ENCODE measurements around the gene PLEKHB2. TPM values are rescaled to one million over a fixed set of nuclear protein-coding genes. Genes with fewer than 3 reads are reported as not detected.

Gene PLEKHB2
- total RNA-seq, 2 donors from 2014 or later = 40.1 to 42.0 TPM

DNA sequence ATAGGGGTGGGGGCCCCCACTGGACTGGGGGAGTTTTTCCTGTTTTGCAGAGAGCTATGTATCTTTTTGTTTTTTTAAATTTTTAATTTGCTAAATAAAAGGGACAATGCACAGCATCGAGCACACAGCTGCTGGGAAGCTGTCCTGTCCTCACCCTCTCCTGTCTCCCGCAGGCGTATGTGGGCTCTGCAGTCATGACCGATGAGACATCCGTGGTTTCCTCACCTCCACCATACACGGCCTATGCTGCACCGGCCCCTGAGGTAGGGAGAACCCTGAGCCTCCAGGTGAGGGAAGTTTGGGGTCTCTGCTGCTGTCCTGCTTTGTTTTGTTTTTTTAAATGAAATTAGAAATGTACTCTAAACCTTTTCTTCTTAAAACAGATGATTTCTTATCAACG is 27.6 kb downstream of the PLEKHB2 start:
- no peaks in the 10 kb centered on the region for H3K9me3 ChIP-seq
- TF ChIP-seq, protein P1, sequence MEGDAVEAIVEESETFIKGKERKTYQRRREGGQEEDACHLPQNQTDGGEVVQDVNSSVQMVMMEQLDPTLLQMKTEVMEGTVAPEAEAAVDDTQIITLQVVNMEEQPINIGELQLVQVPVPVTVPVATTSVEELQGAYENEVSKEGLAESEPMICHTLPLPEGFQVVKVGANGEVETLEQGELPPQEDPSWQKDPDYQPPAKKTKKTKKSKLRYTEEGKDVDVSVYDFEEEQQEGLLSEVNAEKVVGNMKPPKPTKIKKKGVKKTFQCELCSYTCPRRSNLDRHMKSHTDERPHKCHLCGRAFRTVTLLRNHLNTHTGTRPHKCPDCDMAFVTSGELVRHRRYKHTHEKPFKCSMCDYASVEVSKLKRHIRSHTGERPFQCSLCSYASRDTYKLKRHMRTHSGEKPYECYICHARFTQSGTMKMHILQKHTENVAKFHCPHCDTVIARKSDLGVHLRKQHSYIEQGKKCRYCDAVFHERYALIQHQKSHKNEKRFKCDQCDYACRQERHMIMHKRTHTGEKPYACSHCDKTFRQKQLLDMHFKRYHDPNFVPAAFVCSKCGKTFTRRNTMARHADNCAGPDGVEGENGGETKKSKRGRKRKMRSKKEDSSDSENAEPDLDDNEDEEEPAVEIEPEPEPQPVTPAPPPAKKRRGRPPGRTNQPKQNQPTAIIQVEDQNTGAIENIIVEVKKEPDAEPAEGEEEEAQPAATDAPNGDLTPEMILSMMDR (IDR thresholded peaks at IDR 0.05) = no peak
- no peak overlapping the region for H3K4me3 ChIP-seq
- no peak for DNase-seq (ENCODE audit: low spot score)
- no peak overlapping the region for H3K27ac ChIP-seq
- no peak for ATAC-seq (ENCODE audit: insufficient number of reproducible peaks, low FRiP score, low read depth)
- H3K4me1 ChIP-seq (ENCODE audit: control insufficient read depth in 1 of 2, low read depth in 2 of 2) = no peaks in the 10 kb centered on the region
- H3K27me3 ChIP-seq (replicated peaks; ENCODE audit: insufficient read depth) = no peaks in the 10 kb centered on the region
- H3K36me3 ChIP-seq = peaks cover 24% of the 10 kb centered on the region

- no peaks in the 10 kb centered on the region for H3K4me1 ChIP-seq (ENCODE audit: control insufficient read depth in 1 of 2, low read depth in 2 of 2)
- no peak for ATAC-seq (ENCODE audit: insufficient number of reproducible peaks, low FRiP score, low read depth)
Measured at GRCh38 chr2:131140581-131140980, 35.4 kb downstream of the PLEKHB2 start.

DNA sequence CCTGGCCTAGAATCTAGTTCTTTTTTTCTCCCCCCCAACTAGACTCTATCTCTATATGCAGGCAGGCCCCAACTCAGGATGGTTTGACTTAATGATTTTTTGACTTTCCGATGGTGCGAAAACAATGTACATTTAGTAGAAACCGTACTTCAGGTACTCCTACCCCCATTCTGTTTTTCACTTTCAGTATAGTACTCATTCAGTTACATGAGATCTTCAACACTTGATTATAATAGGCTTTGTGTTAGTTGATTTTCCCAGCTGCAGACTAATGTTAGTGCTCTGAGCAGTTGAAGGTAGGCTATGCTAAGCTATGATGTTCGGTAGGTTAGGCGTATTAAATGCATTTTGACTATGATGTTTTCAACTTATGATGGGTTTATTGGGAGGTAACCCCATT is 37.7 kb downstream of the PLEKHB2 start:
- ATAC-seq (ENCODE audit: insufficient number of reproducible peaks, low FRiP score, low read depth) = no peak
- Histone ChIP-seq H3K36me3 (peaks cover 23% of the 10 kb centered on the region), H3K9me3 (no peaks in the 10 kb centered on the region), H3K27ac (no peak overlapping the region), H3K4me3 (no peak overlapping the region), H3K4me1 (ENCODE audit: control insufficient read depth in 1 of 2, low read depth in 2 of 2) (no peaks in the 10 kb centered on the region), H3K27me3 (replicated peaks; ENCODE audit: insufficient read depth) (no peaks in the 10 kb centered on the region)
- TF ChIP-seq, protein P1 (IDR thresholded peaks at IDR 0.05) = no peak
- DNase-seq (ENCODE audit: low spot score) = no peak

More at GRCh38 chr2:131140581-131140980, 35.4 kb downstream of the PLEKHB2 start:
- TF ChIP-seq, protein P1 (IDR thresholded peaks at IDR 0.05) = no peak
- Histone ChIP-seq H3K27ac (no peak overlapping the region), H3K4me3 (no peak overlapping the region), H3K27me3 (replicated peaks; ENCODE audit: insufficient read depth) (no peaks in the 10 kb centered on the region), H3K36me3 (peaks cover 12% of the 10 kb centered on the region), H3K9me3 (no peaks in the 10 kb centered on the region)
- no peak for DNase-seq (ENCODE audit: low spot score)

DNA sequence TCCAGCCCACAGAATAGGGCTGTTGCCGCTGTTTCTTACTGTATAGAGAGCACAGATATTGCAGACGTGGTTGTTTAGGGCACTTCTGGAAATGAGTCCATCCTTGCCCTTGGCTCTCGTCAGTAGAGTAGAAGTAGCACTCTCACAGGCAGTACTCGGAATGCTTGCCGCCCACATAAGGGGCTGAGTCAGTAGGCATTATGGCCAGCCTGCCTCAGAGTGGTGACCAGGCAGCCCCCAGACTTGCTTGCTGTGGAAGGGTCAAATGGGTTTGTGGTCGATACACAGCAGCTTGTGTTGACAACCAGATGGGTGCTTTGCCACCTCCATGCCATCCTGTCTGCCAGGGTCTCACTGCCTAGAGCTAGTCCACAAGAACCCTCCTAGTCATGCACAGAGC is 38.7 kb downstream of the PLEKHB2 start:
- H3K9me3 ChIP-seq = no peaks in the 10 kb centered on the region
- TF ChIP-seq, protein P1 (IDR thresholded peaks at IDR 0.05) = no peak
- H3K27me3 ChIP-seq (replicated peaks; ENCODE audit: insufficient read depth) = no peaks in the 10 kb centered on the region
- H3K27ac ChIP-seq = no peak overlapping the region
- ATAC-seq (ENCODE audit: insufficient number of reproducible peaks, low FRiP score, low read depth) (no peak), DNase-seq (ENCODE audit: low spot score) (no peak)
- H3K4me3 ChIP-seq = no peak overlapping the region
- peaks cover 23% of the 10 kb centered on the region for H3K36me3 ChIP-seq
- H3K4me1 ChIP-seq (ENCODE audit: control insufficient read depth in 1 of 2, low read depth in 2 of 2) = no peaks in the 10 kb centered on the region

DNA sequence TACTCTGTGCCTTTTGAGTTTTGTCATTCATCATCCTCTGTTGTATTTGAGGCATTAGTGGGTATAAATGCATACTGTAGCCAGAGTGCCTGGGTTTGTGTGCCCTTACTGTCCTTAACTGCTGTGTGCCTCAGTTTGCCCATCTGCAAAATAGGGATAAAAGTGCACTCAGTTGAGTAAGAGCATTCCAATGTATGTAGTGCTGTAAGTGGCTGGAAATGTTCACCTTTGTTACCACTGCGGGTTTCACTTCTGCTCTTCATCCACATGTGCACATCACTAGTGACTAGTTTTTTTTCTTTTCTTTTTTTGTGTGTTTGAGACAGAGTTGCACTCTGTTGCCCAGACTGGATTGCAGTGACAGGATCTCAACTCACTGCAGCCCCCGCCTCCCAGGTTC is 39.9 kb downstream of the PLEKHB2 start:
- no peak overlapping the region for H3K27ac ChIP-seq
- TF ChIP-seq, protein P1 (IDR thresholded peaks at IDR 0.05) = no peak
- no peak for ATAC-seq (ENCODE audit: insufficient number of reproducible peaks, low FRiP score, low read depth)
- no peak overlapping the region for H3K4me3 ChIP-seq
- no peaks in the 10 kb centered on the region for H3K27me3 ChIP-seq (replicated peaks; ENCODE audit: insufficient read depth)
- DNase-seq (ENCODE audit: low spot score) = no peak
- no peaks in the 10 kb centered on the region for H3K4me1 ChIP-seq (ENCODE audit: control insufficient read depth in 1 of 2, low read depth in 2 of 2)
- H3K36me3 ChIP-seq = peaks cover 19% of the 10 kb centered on the region
- H3K9me3 ChIP-seq = no peaks in the 10 kb centered on the region
